GM23338 (cell line): ENCODE data around the gene PCGF3. TPM values are rescaled to one million over a fixed set of nuclear protein-coding genes. Genes with fewer than 3 reads are reported as not detected.
A peak's percentile ranks its signal among the peaks of the same experiment; 100 is the strongest.

ENCODE experiments used
- ATAC-seq: fragments of 200-7000 bp; cut with Tn5 transposase; 3 replicates; pipeline ENCODE4 v1.9.1; 2020
- DNase-seq: peaks from one replicate; pipeline ENCODE4 v3.0.0-alpha.2; 2015; ENCODE audit warnings: low spot score
- H2AFZ ChIP-seq: fragments of 200-600 bp; sonication (generic); 2 replicates; pipeline ENCODE4 v1.8.0; 2016; ENCODE audit warnings: antibody characterized with exemption, mild to moderate bottlenecking, moderate library complexity
- H3F3A ChIP-seq: fragments of 200-600 bp; sonication (generic); replicated peaks from 2 replicates; pipeline ENCODE4 v1.8.0; 2017; ENCODE audit warnings: antibody characterized with exemption, mixed run types, low read depth
- H3K27ac ChIP-seq: fragments of 200-600 bp; sonication (generic); 2 replicates; pipeline ENCODE4 v1.6.1; 2016; ENCODE audit warnings: low read depth
- H3K27me3 ChIP-seq: fragments of 200-600 bp; sonication (generic); 2 replicates; pipeline ENCODE4 v1.8.0; 2016; ENCODE audit warnings: mild to moderate bottlenecking, mixed run types, moderate library complexity; ENCODE audit not compliant: insufficient read depth
- H3K36me3 ChIP-seq: fragments of 200-600 bp; sonication (generic); 2 replicates; pipeline ENCODE4 v1.8.0; 2016; ENCODE audit warnings: mild to moderate bottlenecking; ENCODE audit not compliant: insufficient read depth
- H3K4me1 ChIP-seq: fragments of 200-600 bp; sonication (generic); 2 replicates; pipeline ENCODE4 v1.8.0; 2016; ENCODE audit warnings: mild to moderate bottlenecking, moderate library complexity; ENCODE audit not compliant: insufficient read depth
- H3K4me2 ChIP-seq: fragments of 200-600 bp; sonication (generic); 2 replicates; pipeline ENCODE4 v1.7.1; 2017; ENCODE audit warnings: mixed run types
- H3K4me3 ChIP-seq: fragments of 200-600 bp; sonication (generic); 2 replicates; pipeline ENCODE4 v1.6.1; 2016; ENCODE audit warnings: mixed run types
- H3K79me2 ChIP-seq: fragments of 200-600 bp; sonication (generic); replicated peaks from 2 replicates; pipeline ENCODE4 v1.8.0; 2017; ENCODE audit warnings: mild to moderate bottlenecking; ENCODE audit not compliant: insufficient read depth
- H3K9me2 ChIP-seq: fragments of 200-600 bp; sonication (generic); 2 replicates; pipeline ENCODE4 v1.8.0; 2017; ENCODE audit not compliant: insufficient read depth
- H4K20me1 ChIP-seq: fragments of 200-600 bp; sonication (generic); replicated peaks from 2 replicates; pipeline ENCODE4 v1.8.0; 2017; ENCODE audit warnings: mild to moderate bottlenecking; ENCODE audit not compliant: insufficient read depth
- H3K27ac Mint-ChIP-seq: 2 replicates; pipeline ENCODE4 v1.8.0; 2020; ENCODE audit warnings: inconsistent platforms, mild to moderate bottlenecking, moderate library complexity, mixed read lengths
- H3K27me3 Mint-ChIP-seq: 3 replicates; pipeline ENCODE4 v1.8.0; 2022; ENCODE audit warnings: low read depth, mild to moderate bottlenecking, moderate library complexity, mixed read lengths, inconsistent platforms; ENCODE audit not compliant: insufficient read depth, poor library complexity
- H3K36me3 Mint-ChIP-seq: 3 replicates; pipeline ENCODE4 v1.8.0; 2021; ENCODE audit warnings: low read depth, mild to moderate bottlenecking, inconsistent platforms, moderate library complexity, mixed read lengths
- H3K4me1 Mint-ChIP-seq: 3 replicates; pipeline ENCODE4 v1.8.0; 2020; ENCODE audit warnings: mild to moderate bottlenecking, inconsistent platforms, mixed read lengths
- H3K4me3 Mint-ChIP-seq: 3 replicates; pipeline ENCODE4 v1.8.0; 2021; ENCODE audit warnings: moderate library complexity, mild to moderate bottlenecking, inconsistent platforms, mixed read lengths
- H3K9me3 Mint-ChIP-seq: 3 replicates; pipeline ENCODE4 v1.8.0; 2020; ENCODE audit warnings: moderate library complexity, mild to moderate bottlenecking, inconsistent platforms, mixed read lengths
- JUNB ChIP-seq: IDR thresholded peaks from one replicate; pipeline ENCODE4 v1.6.1; 2016; ENCODE audit warnings: antibody characterized with exemption; ENCODE audit not compliant: unreplicated experiment
- NANOG ChIP-seq: IDR thresholded peaks from 2 replicates; pipeline ENCODE4 v1.6.1; 2016; ENCODE audit warnings: antibody characterized with exemption, borderline replicate concordance
- POLR2AphosphoS5 ChIP-seq: IDR thresholded peaks from 2 replicates; pipeline ENCODE4 v1.6.1; 2016; ENCODE audit warnings: antibody characterized with exemption, low read depth
- ZNF114 ChIP-seq: fragments of 250-450 bp; sonication (Bioruptor Pico); IDR thresholded peaks from 2 replicates; pipeline ENCODE4 v1.5.0; 2020; ENCODE audit warnings: mild to moderate bottlenecking, moderate library complexity
- long read RNA-seq: library from polyadenylated mRNA; unstranded; transcript quantifications from one replicate; pipeline ENCODE4 v2.0.0, GENCODE V29; 2020; ENCODE audit not compliant: unreplicated experiment
- polyA plus RNA-seq: library from polyadenylated mRNA; unstranded; fragments of >200 nt; fragmentation: Nextera tagmentation; extraction: Ambion mirVana; gene quantifications from 2 replicates; pipeline ENCODE4 v1.2.1, GENCODE V29; 2016
- total RNA-seq: library from RNA; depleted of rRNA; stranded (reverse); fragments of >200 nt; shearing (Covaris generic); gene quantifications from 2 replicates; pipeline ENCODE4 v1.2.3, GENCODE V29; 2014; rRNA removed
- TF ChIP-seq, protein P1 (sequence below), 2 experiments: fragments of 200-600 bp in 1 of 2; sonication (generic) in 1 of 2; conservative IDR thresholded peaks; 2 replicates each; pipeline versions ENCODE4 v1.5.1 to v1.6.1; 2016 to 2017; ENCODE audit warnings: antibody characterized with exemption in 2 of 2, low read depth in 2 of 2, mild to moderate bottlenecking in 2 of 2, moderate library complexity in 1 of 2

Gene PCGF3
- total RNA-seq (49.0 and 53.8 TPM in 2 replicates), polyA plus RNA-seq (31.0 and 33.1 TPM in 2 replicates)
- long read RNA-seq, full-length matches to known transcripts, result 5 of 6 reads
- long read RNA-seq, partial matches to known transcripts, result 0 of 6 reads
- long read RNA-seq, other reads (novel, unspliced or antisense), result 1 of 6 reads

GRCh38 chr4:705278-706082 lies at the start of gene PCGF3:
TSS of gene PCGF3 (plus strand) at chr4:705832. CDS start at chr4:733681, 27,849 bp downstream.
- peak; percentile 94 for ATAC-seq
- no peak for TF ChIP-seq JUNB
- peak; percentile 52 for TF ChIP-seq POLR2AphosphoS5
- peak; percentile 98 for DNase-seq
- peak within 1 kb of the TSS; percentile 91 for H3K4me3 ChIP-seq
- H3K79me2 ChIP-seq, result peaks cover 26% of the 10 kb centered on the region
- Mint-ChIP-seq H3K27me3 (peaks cover 10% of the 10 kb centered on the region), H3K4me3 (peak within 1 kb of the TSS; percentile 60), H3K9me3 (no peaks in the 10 kb centered on the region), H3K36me3 (peaks cover 19% of the 10 kb centered on the region), H3K4me1 (peaks cover 6% of the 10 kb centered on the region; the same call in 2 of the 3 replicates), H3K27ac (no peak within 1 kb of the TSS)
- H3K4me2 ChIP-seq, result peak within 1 kb of the TSS; percentile 86
- no peaks in the 10 kb centered on the region for H3K4me1 ChIP-seq
- no peaks in the 10 kb centered on the region for H3K36me3 ChIP-seq
- H3K27me3 ChIP-seq, result peaks cover 6% of the 10 kb centered on the region; the same call in 1 of the 2 replicates
- H4K20me1 ChIP-seq, result peaks cover 14% of the 10 kb centered on the region; the same call in 1 of the 2 replicates
- H2AFZ ChIP-seq, result peak within 1 kb of the TSS; percentile 59; the same call in 1 of the 2 replicates
- no peaks in the 10 kb centered on the region for H3F3A ChIP-seq
- 0 out of 2 replicates have a peak within 1 kb of the TSS, but pooled peaks have one; percentile 63 for H3K27ac ChIP-seq
- no peaks in the 10 kb centered on the region for H3K9me2 ChIP-seq

GRCh38 chr4:656436-657337 lies 48.9 kb upstream of the PCGF3 start:
- no peaks in the 10 kb centered on the region for H3K36me3 ChIP-seq
- TF ChIP-seq JUNB (no peak), ZNF114 (CRISPR knock-in tag) (no peak), POLR2AphosphoS5 (no peak), NANOG (no peak)
- TF ChIP-seq, protein P1, sequence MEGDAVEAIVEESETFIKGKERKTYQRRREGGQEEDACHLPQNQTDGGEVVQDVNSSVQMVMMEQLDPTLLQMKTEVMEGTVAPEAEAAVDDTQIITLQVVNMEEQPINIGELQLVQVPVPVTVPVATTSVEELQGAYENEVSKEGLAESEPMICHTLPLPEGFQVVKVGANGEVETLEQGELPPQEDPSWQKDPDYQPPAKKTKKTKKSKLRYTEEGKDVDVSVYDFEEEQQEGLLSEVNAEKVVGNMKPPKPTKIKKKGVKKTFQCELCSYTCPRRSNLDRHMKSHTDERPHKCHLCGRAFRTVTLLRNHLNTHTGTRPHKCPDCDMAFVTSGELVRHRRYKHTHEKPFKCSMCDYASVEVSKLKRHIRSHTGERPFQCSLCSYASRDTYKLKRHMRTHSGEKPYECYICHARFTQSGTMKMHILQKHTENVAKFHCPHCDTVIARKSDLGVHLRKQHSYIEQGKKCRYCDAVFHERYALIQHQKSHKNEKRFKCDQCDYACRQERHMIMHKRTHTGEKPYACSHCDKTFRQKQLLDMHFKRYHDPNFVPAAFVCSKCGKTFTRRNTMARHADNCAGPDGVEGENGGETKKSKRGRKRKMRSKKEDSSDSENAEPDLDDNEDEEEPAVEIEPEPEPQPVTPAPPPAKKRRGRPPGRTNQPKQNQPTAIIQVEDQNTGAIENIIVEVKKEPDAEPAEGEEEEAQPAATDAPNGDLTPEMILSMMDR (conservative IDR thresholded peaks at IDR 0.05; ENCODE audit: low read depth in 2 of 2), result no peak
- H3K36me3 Mint-ChIP-seq, result peaks cover 12% of the 10 kb centered on the region
- H3K4me3 Mint-ChIP-seq, result no peak overlapping the region
- H3K79me2 ChIP-seq, result no peaks in the 10 kb centered on the region
- H3K27ac Mint-ChIP-seq, result no peak overlapping the region
- H3K27me3 ChIP-seq, result no peaks in the 10 kb centered on the region
- H3K9me3 Mint-ChIP-seq, result no peaks in the 10 kb centered on the region; the same call in 2 of the 3 replicates
- DNase-seq, result no peak
- peaks cover 10% of the 10 kb centered on the region for H3K27me3 Mint-ChIP-seq
- H3K4me3 ChIP-seq, result no peak overlapping the region
- no peaks in the 10 kb centered on the region; the same call in 1 of the 2 replicates for H4K20me1 ChIP-seq
- H3K4me1 Mint-ChIP-seq, result no peaks in the 10 kb centered on the region; the same call in 2 of the 3 replicates
- H3F3A ChIP-seq, result 0 out of 2 replicates have a peak, but pooled peaks cover 2% of the 10 kb centered on the region
- no peak for ATAC-seq
- no peaks in the 10 kb centered on the region for H3K9me2 ChIP-seq
- no peak overlapping the region for H3K27ac ChIP-seq
- H3K4me1 ChIP-seq, result no peaks in the 10 kb centered on the region
- no peak overlapping the region for H3K4me2 ChIP-seq
- no peak overlapping the region for H2AFZ ChIP-seq
